A673 (cell line): Measurements from ENCODE around the gene GMFB.

Source experiments
- EZH2 ChIP-seq: fragments of 200-600 bp; sonication (generic); IDR thresholded peaks from 2 replicates; pipeline ENCODE4 v1.6.1; 2017; ENCODE audit warnings: borderline replicate concordance, low read depth, mild to moderate bottlenecking, mixed read lengths, antibody characterized with exemption, low read length; ENCODE audit not compliant: poor library complexity, severe bottlenecking
- TF ChIP-seq, protein P1 (sequence below): fragments of 300-800, 200-600 bp; sonication (generic); conservative IDR thresholded peaks from 2 replicates; pipeline ENCODE4 v1.5.1; 2017; ENCODE audit warnings: low read depth, mild to moderate bottlenecking, antibody characterized with exemption, low read length, moderate library complexity, mixed read lengths

GRCh38 chr14:54490445-54491175 lies 1.8 kb upstream of the GMFB start:
- TF ChIP-seq, protein P1, sequence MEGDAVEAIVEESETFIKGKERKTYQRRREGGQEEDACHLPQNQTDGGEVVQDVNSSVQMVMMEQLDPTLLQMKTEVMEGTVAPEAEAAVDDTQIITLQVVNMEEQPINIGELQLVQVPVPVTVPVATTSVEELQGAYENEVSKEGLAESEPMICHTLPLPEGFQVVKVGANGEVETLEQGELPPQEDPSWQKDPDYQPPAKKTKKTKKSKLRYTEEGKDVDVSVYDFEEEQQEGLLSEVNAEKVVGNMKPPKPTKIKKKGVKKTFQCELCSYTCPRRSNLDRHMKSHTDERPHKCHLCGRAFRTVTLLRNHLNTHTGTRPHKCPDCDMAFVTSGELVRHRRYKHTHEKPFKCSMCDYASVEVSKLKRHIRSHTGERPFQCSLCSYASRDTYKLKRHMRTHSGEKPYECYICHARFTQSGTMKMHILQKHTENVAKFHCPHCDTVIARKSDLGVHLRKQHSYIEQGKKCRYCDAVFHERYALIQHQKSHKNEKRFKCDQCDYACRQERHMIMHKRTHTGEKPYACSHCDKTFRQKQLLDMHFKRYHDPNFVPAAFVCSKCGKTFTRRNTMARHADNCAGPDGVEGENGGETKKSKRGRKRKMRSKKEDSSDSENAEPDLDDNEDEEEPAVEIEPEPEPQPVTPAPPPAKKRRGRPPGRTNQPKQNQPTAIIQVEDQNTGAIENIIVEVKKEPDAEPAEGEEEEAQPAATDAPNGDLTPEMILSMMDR = no peak
- no peak for TF ChIP-seq EZH2
